ENCODE results near the gene ARHGAP23. TPM values are rescaled to one million over a fixed set of nuclear protein-coding genes. Genes with fewer than 3 reads are reported as not detected.
"Not testable (repeated sequence)": the region's sequence is repeated elsewhere in the genome, so short reads cannot be mapped to it uniquely, and the experiment has no call there.

ARHGAP23 gene
- total RNA-seq, 3 donors from 2014 or later = 6.1 to 44.6 (median 12.6) TPM

GRCh38 chr17:38476549-38476948 is 48.3 kb downstream of the ARHGAP23 start:
- no peak for DNase-seq
- no peak for ATAC-seq
- TF ChIP-seq CTCF (IDR thresholded peaks at IDR 0.05) = no peak
- Histone ChIP-seq H3K36me3 (ENCODE audit: low read depth) (no peaks in the 10 kb centered on the region), H3K9me3 (no peaks in the 10 kb centered on the region), H3K4me1 (ENCODE audit: low read depth) (no peaks in the 10 kb centered on the region), H3K4me3 (no peak overlapping the region)
- intact Hi-C loops (cut with DNase I, micrococcal nuclease) = no loop called here

- H3K4me3 ChIP-seq; H3K4me1 ChIP-seq (ENCODE audit: low read depth); H3K36me3 ChIP-seq (ENCODE audit: low read depth); ATAC-seq; DNase-seq; H3K9me3 ChIP-seq; intact Hi-C loops (cut with DNase I, micrococcal nuclease): not testable (repeated sequence)
Observed at GRCh38 chr17:38477417-38477816, 49.2 kb downstream of the ARHGAP23 start.

- H3K4me1 ChIP-seq (ENCODE audit: low read depth); H3K9me3 ChIP-seq; intact Hi-C loops (cut with DNase I, micrococcal nuclease); H3K4me3 ChIP-seq; DNase-seq; H3K36me3 ChIP-seq (ENCODE audit: low read depth); ATAC-seq: not testable (repeated sequence)
Observed at GRCh38 chr17:38477951-38478350, 49.7 kb downstream of the ARHGAP23 start.

- intact Hi-C loops (cut with DNase I, micrococcal nuclease); H3K4me1 ChIP-seq (ENCODE audit: low read depth); ATAC-seq; H3K9me3 ChIP-seq; H3K4me3 ChIP-seq; DNase-seq; H3K36me3 ChIP-seq (ENCODE audit: low read depth): not testable (repeated sequence)
Observed at GRCh38 chr17:38478667-38479066, 50.4 kb downstream of the ARHGAP23 start.

GRCh38 chr17:38482039-38482699 is 53.9 kb downstream of the ARHGAP23 start:
- intact Hi-C loops (cut with DNase I, micrococcal nuclease) = loop anchor here in 1 of 2 donors (10.0 kb wide), 1 partner anchor 57 kb away; the partner anchor contains the start of gene ARHGAP23
- DNase-seq; H3K4me3 ChIP-seq; ATAC-seq; H3K4me1 ChIP-seq (ENCODE audit: low read depth); H3K36me3 ChIP-seq (ENCODE audit: low read depth); H3K9me3 ChIP-seq: not testable (repeated sequence)

GRCh38 chr17:38482700-38483043 is 54.4 kb downstream of the ARHGAP23 start:
- DNase-seq; ATAC-seq; H3K36me3 ChIP-seq (ENCODE audit: low read depth); H3K9me3 ChIP-seq; H3K4me1 ChIP-seq (ENCODE audit: low read depth); H3K4me3 ChIP-seq: not testable (repeated sequence)
- intact Hi-C loops (cut with DNase I, micrococcal nuclease) = loop anchor here in 1 of 2 donors (10.0 kb wide), 1 partner anchor 58 kb away; the partner anchor contains the start of gene ARHGAP23

GRCh38 chr17:38484242-38485145 is 56.2 kb downstream of the ARHGAP23 start:
- H3K4me1 ChIP-seq (ENCODE audit: low read depth); H3K9me3 ChIP-seq; H3K36me3 ChIP-seq (ENCODE audit: low read depth); H3K4me3 ChIP-seq: not testable (repeated sequence)
- peak; percentile 75 for ATAC-seq
- intact Hi-C loops (cut with DNase I, micrococcal nuclease) = loop anchor here in 1 of 2 donors (10.0 kb wide), 1 partner anchor 60 kb away; the partner anchor contains the start of gene ARHGAP23
- TF ChIP-seq CTCF (IDR thresholded peaks at IDR 0.05) = peak; percentile 48
- peak; percentile 64 to 76 (median 69) for DNase-seq

GRCh38 chr17:38485146-38485468 is 56.8 kb downstream of the ARHGAP23 start:
- no peaks in the 10 kb centered on the region for H3K9me3 ChIP-seq
- no peak for DNase-seq
- no peak overlapping the region for H3K4me3 ChIP-seq
- no peaks in the 10 kb centered on the region for H3K4me1 ChIP-seq (ENCODE audit: low read depth)
- TF ChIP-seq CTCF (IDR thresholded peaks at IDR 0.05) = no peak
- no peak for ATAC-seq
- H3K36me3 ChIP-seq (ENCODE audit: low read depth) = no peaks in the 10 kb centered on the region
- intact Hi-C loops (cut with DNase I, micrococcal nuclease) = loop anchor here in 1 of 2 donors (10.0 kb wide), 1 partner anchor 60 kb away; the partner anchor contains the start of gene ARHGAP23

GRCh38 chr17:38485681-38486298 is 57.5 kb downstream of the ARHGAP23 start:
- not testable (repeated sequence) for H3K36me3 ChIP-seq (ENCODE audit: low read depth); H3K9me3 ChIP-seq; H3K4me3 ChIP-seq; H3K4me1 ChIP-seq (ENCODE audit: low read depth); DNase-seq; ATAC-seq
- intact Hi-C loops (cut with DNase I, micrococcal nuclease) = loop anchor here in 1 of 2 donors (10.0 kb wide), 1 partner anchor 61 kb away; the partner anchor contains the start of gene ARHGAP23

GRCh38 chr17:38489774-38490173 is 61.5 kb downstream of the ARHGAP23 start:
- H3K4me1 ChIP-seq (ENCODE audit: low read depth); H3K36me3 ChIP-seq (ENCODE audit: low read depth); H3K4me3 ChIP-seq; H3K9me3 ChIP-seq; DNase-seq; ATAC-seq: not testable (repeated sequence)
- intact Hi-C loops (cut with DNase I, micrococcal nuclease) = loop anchor here (10.0 kb wide), 2 partner anchors 65 to 175 kb away; partner anchors contain the start of gene ARHGAP23 (in 1 of the 2)

Measured in mucosa of descending colon (tissue), 3 donors.